Jurkat, Clone E6-1 (cell line): ENCODE results near the gene KCNG4.

Experiments used
- DNase-seq: peaks from one replicate; pipeline ENCODE4 v3.0.0-alpha.2; 2011; ENCODE audit warnings: low read depth, low spot score
- H3K4me3 ChIP-seq: 2 replicates; pipeline ENCODE4 v1.5.1; 2011; ENCODE audit warnings: mild to moderate bottlenecking, low read length, control low read depth, moderate library complexity

The KCNG4 gene

GRCh38 chr16:84178892-84179611 lies 60.8 kb downstream of the KCNG4 start:
- H3K4me3 ChIP-seq, result no peak overlapping the region
- no peak for DNase-seq

GRCh38 chr16:84178146-84178765 lies 61.6 kb downstream of the KCNG4 start:
- H3K4me3 ChIP-seq, result no peak overlapping the region
- DNase-seq, result no peak

GRCh38 chr16:84177741-84178073 lies 62.1 kb downstream of the KCNG4 start:
- no peak for DNase-seq
- no peak overlapping the region for H3K4me3 ChIP-seq

GRCh38 chr16:84176192-84177053 lies 63.4 kb downstream of the KCNG4 start:
- H3K4me3 ChIP-seq, result no peak overlapping the region
- no peak for DNase-seq

- peak; percentile 50 for DNase-seq
- H3K4me3 ChIP-seq, result no peak overlapping the region
These were observed 64.3 kb downstream of the KCNG4 start for GRCh38 chr16:84175350-84176081.

GRCh38 chr16:84174396-84174795 lies 65.4 kb downstream of the KCNG4 start:
- no peak overlapping the region for H3K4me3 ChIP-seq
- no peak for DNase-seq

- no peak overlapping the region for H3K4me3 ChIP-seq
- DNase-seq, result no peak
These were observed 70.0 kb downstream of the KCNG4 start for GRCh38 chr16:84169765-84170310.
